HS-5 (cell line): ENCODE results near the gene STMND1.
A peak's percentile ranks its signal among the peaks of the same experiment; 100 is the strongest.
"Not testable (repeated sequence)": the region's sequence is repeated elsewhere in the genome, so short reads cannot be mapped to it uniquely, and the experiment has no call there.

Experiments
- DNase-seq: peaks from one replicate; pipeline ENCODE4 v3.0.0-alpha.2; 2012; ENCODE audit warnings: low read depth

Gene STMND1

GRCh38 chr6:17101422-17102257, at the start of gene STMND1:
Gene STMND1 (plus strand): TSS chr6:17102050. CDS start chr6:17102258, 208 bp downstream.
- no peak for DNase-seq

GRCh38 chr6:17054647-17055046, 47.2 kb upstream of the STMND1 start:
- no peak for DNase-seq

GRCh38 chr6:17057322-17057721, 44.5 kb upstream of the STMND1 start:
- DNase-seq = no peak

GRCh38 chr6:17058550-17058949, 43.3 kb upstream of the STMND1 start:
- DNase-seq = no peak

DNA sequence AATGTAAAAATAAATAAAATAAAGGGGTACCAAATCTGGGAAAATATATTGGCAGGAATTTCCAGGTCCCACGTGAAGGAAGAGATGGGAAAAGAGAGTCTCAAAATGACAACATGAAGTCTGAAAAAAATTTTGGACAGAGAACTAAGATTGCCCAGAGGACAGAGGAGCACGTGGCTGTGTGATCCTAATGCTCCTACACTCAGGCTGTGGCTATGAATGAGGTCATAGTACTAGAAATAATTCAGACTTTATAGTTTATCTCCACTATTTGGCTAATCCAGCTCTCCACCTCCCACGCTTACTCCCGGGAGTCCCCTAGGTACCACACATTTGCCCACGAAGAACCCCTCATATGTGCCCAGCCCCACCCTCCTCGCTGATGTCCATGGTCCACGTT, 42.8 kb upstream of the STMND1 start:
- no peak for DNase-seq

- no peak for DNase-seq
Measured at GRCh38 chr6:17059850-17060249, 42.0 kb upstream of the STMND1 start.

DNA sequence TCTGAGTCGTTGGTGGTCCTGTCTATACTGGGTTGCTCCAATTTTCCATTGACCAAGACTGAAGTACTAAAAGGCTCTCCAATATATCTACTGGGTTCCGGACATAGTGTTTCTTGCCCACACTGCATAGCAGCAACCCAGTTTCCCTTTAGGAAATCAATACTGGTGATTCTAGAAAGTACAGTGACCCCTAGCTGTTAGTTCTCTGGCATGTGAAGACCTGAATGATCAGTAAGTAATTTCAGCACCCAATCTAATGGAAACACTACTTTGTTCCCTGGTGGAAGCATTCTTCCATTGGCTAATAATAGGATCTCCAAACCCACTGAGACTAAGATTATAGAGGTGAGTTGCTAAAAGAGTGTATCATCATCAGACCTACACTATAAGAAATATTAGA, 40.8 kb upstream of the STMND1 start:
- no peak for DNase-seq

GRCh38 chr6:17062871-17063440, 38.9 kb upstream of the STMND1 start:
- no peak for DNase-seq

GRCh38 chr6:17064975-17065374, 36.9 kb upstream of the STMND1 start:
- DNase-seq = no peak

GRCh38 chr6:17066610-17067009, 35.2 kb upstream of the STMND1 start:
- DNase-seq = no peak

- DNase-seq = not testable (repeated sequence)
Measured at GRCh38 chr6:17068972-17069371, 32.9 kb upstream of the STMND1 start.

DNA sequence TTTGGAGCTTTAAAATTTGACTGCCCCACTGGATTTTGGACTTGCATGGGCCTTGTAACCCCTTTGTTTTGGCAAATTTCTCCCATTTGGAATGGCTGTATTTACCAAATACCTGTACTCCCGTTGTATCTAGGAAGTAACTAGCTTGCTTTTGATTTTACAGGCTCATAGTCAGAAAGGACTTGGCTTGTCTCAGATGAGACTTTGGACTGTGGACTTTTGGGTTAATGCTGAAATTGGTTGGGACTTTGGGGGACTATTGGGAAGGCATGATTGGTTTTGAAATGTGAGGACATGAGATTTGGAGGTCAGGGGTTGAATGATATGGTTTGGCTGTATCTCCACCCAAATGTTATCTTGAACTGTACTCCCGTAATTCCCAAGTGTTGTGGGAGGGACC, 31.4 kb upstream of the STMND1 start:
- DNase-seq = not testable (repeated sequence)

- not testable (repeated sequence) for DNase-seq
Measured at GRCh38 chr6:17073596-17073995, 28.3 kb upstream of the STMND1 start.

DNA sequence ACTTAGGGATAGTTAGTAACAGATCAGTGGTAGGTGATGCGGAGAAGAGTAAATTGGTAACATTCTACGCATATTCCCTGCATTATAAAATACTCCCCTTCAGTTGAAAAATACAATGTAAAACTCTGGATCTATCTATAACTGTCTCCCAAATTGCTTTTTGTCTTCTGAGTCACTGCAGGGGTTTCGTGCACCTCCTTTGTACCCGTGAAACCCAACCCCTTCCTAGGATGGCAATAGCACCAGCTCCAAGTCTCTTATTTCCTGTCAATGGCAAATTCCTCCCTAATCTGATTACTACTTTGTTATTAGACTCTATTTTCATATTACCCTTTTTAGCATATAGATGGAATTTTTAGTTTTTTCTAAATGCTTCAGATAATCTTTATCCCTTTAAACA, 20.6 kb upstream of the STMND1 start:
- DNase-seq = no peak

DNA sequence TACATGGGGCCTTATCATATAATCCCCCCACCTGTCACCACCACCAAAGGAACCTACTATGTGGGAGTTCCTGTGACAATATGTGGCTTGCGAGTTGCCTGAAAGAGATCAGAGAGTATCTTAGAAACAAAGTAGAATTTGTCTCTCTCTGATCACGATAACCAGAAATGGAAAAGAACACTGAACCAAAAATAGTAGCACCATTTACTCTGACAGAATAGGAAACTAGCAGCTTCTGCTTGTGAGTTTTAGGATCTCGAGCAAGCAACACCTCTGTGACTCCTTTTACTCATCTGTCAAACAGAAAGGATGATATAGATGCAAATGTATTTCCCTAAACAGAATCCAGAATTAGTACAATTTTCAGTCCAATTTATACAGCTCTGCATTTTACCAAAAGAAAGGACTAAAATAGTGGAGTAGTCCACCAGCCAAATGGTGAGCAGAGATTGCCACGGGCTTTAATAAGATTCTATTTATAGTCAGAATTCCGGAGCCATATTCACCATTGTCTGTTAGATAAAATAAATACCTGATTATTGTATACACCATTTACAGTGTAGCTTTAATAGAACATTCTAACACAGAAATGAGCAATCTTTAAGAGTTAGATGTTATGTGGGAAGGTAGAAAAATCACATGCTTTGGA, 19.9 kb upstream of the STMND1 start:
- DNase-seq = no peak

GRCh38 chr6:17083397-17083796, 18.5 kb upstream of the STMND1 start:
- DNase-seq = no peak

- DNase-seq = peak; percentile 38
Measured at GRCh38 chr6:17086469-17086868, 15.4 kb upstream of the STMND1 start.

DNA sequence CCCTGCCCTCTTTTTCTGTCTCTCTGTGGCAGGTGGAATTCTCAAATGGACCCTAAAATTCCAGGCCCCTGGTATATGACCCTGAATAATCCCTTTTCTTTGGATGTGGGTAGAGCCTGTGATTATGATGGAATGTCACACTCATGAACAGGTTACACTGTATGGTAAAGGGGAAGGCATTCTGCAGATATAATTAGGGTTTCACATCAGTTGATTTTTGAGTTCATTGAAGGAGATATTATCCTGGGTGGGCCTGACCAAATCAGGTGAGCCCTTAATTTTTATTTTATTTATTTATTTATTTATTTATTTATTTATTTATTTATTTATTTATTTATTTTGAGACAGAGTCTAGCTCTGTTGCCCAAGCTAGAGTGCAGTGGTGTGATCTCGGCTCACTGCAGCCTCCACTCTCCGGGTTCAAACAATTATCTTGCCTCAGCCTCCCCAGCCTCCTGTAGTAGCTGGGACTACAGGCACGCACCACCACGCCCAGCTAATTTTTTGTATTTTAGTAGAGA, 13.7 kb upstream of the STMND1 start:
- DNase-seq = no peak

DNA sequence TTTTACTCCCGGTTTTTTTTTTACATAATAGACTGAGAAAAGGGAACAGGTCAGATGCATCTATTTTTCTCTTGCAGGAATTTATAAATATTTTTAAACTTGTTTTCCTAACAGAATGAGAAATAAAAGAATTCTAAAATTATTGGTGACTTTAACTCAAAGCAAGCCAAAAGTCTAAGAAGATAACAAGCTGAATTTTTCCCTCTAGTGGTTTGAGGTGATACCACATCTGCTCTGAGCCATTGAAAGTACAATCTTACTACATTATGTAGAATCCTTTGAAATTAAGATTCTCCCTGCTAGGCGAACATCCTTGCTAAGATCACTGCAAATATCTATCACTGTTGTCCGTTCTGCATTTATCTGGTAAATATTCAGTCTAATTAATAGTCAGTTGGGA, 10.7 kb upstream of the STMND1 start:
- DNase-seq = no peak

DNA sequence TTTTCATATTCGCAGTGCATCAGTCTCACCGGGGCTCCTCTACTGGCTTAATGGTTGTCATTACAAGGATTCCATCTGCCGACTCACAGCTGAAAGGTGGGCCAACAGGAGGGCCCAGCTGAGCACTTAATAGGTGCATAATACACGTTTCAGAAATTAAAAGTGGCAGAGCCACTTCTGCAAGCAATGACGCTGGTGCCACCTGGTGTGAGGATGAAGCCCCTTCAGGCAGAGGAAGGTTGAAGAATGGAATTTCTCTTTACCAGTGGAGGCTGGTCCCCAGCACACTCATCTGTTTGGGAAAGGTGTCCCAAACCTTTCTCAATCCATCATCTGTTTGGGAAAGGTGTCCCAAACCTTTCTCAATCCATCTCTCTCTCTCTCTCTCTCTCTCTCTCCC, 8.2 kb upstream of the STMND1 start:
- DNase-seq = no peak

GRCh38 chr6:17096096-17096495, 5.8 kb upstream of the STMND1 start:
- DNase-seq = no peak

GRCh38 chr6:17096652-17097051, 5.2 kb upstream of the STMND1 start:
- no peak for DNase-seq

- DNase-seq = no peak
Measured at GRCh38 chr6:17097982-17098381, 3.9 kb upstream of the STMND1 start.
